ENCODE measurements around the gene UMODL1.

Gene UMODL1

GRCh38 chr21:42190486-42190863 is 119.4 kb downstream of the UMODL1 start:
- Histone ChIP-seq H3K27ac (ENCODE audit: low read length) (peak overlapping the region; percentile 20; the same call in 1 of the 2 replicates), H3K9ac (ENCODE audit: low read depth, low read length) (no peak overlapping the region), H3K4me2 (ENCODE audit: insufficient read depth, low read length) (no peak overlapping the region)

DNA sequence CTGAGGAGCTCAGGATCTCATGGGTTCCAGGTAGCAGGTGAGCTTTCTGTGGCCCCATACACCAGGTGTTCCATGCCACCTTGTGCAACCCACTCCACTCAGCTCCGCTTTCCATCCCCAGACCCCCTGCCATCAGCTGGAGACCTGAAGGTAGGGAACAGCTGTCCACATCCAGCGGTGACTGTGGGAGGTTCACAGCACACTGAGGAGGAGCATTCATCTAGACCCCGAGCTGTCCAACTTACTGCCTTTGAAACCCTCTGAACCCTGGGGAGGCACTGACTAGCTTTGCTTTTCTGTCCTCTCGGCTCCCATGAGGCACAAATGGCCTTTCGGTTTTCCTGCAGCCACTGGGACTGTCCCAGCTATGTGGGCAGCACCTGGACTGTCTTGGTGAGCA is 119.9 kb downstream of the UMODL1 start:
- TF ChIP-seq, protein P1, sequence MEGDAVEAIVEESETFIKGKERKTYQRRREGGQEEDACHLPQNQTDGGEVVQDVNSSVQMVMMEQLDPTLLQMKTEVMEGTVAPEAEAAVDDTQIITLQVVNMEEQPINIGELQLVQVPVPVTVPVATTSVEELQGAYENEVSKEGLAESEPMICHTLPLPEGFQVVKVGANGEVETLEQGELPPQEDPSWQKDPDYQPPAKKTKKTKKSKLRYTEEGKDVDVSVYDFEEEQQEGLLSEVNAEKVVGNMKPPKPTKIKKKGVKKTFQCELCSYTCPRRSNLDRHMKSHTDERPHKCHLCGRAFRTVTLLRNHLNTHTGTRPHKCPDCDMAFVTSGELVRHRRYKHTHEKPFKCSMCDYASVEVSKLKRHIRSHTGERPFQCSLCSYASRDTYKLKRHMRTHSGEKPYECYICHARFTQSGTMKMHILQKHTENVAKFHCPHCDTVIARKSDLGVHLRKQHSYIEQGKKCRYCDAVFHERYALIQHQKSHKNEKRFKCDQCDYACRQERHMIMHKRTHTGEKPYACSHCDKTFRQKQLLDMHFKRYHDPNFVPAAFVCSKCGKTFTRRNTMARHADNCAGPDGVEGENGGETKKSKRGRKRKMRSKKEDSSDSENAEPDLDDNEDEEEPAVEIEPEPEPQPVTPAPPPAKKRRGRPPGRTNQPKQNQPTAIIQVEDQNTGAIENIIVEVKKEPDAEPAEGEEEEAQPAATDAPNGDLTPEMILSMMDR (IDR thresholded peaks at IDR 0.05; ENCODE audit: borderline replicate concordance, extremely low read depth, low read length, poor library complexity, severe bottlenecking), result no peak
- no peak for TF ChIP-seq EZH2 (IDR thresholded peaks at IDR 0.05; ENCODE audit: borderline replicate concordance, low read depth, low read length, severe bottlenecking)
- Histone ChIP-seq H3K4me2 (ENCODE audit: insufficient read depth, low read length) (no peak overlapping the region), H3K27me3 (ENCODE audit: insufficient read depth, low read length, poor library complexity) (no peaks in the 10 kb centered on the region), H3K4me1 (ENCODE audit: insufficient read depth, low read length) (peaks cover 76% of the 10 kb centered on the region), H2AFZ (ENCODE audit: low read depth, low read length) (no peak overlapping the region), H3K9ac (ENCODE audit: low read depth, low read length) (no peak overlapping the region), H3K4me3 (ENCODE audit: low read depth in 1 of 2, low read length in 2 of 2) (no peak overlapping the region), H3K36me3 (ENCODE audit: insufficient read depth, low read length) (no peaks in the 10 kb centered on the region), H3K9me3 (ENCODE audit: insufficient read depth, low read length, severe bottlenecking) (no peaks in the 10 kb centered on the region), H3K79me2 (ENCODE audit: insufficient read depth, low read length) (no peaks in the 10 kb centered on the region), H4K20me1 (ENCODE audit: insufficient read depth, low read length) (no peaks in the 10 kb centered on the region), H3K27ac (ENCODE audit: low read length) (peak overlapping the region; percentile 30; the same call in 1 of the 2 replicates)
- DNase-seq, result no peak
- ATAC-seq (ENCODE audit: insufficient read depth, low read depth), result no peak

More at GRCh38 chr21:42190486-42190863, 119.4 kb downstream of the UMODL1 start:
- Histone ChIP-seq H3K36me3 (ENCODE audit: insufficient read depth, low read length) (no peaks in the 10 kb centered on the region), H2AFZ (ENCODE audit: low read depth, low read length) (no peak overlapping the region), H3K27me3 (ENCODE audit: insufficient read depth, low read length, poor library complexity) (no peaks in the 10 kb centered on the region), H3K4me1 (ENCODE audit: insufficient read depth, low read length) (peaks cover 74% of the 10 kb centered on the region), H3K4me3 (ENCODE audit: low read depth in 1 of 2, low read length in 2 of 2) (no peak overlapping the region), H4K20me1 (ENCODE audit: insufficient read depth, low read length) (no peaks in the 10 kb centered on the region), H3K79me2 (ENCODE audit: insufficient read depth, low read length) (no peaks in the 10 kb centered on the region), H3K9me3 (ENCODE audit: insufficient read depth, low read length, severe bottlenecking) (no peaks in the 10 kb centered on the region)
- TF ChIP-seq, protein P1 (IDR thresholded peaks at IDR 0.05; ENCODE audit: borderline replicate concordance, extremely low read depth, low read length, poor library complexity, severe bottlenecking), result no peak
- TF ChIP-seq EZH2 (IDR thresholded peaks at IDR 0.05; ENCODE audit: borderline replicate concordance, low read depth, low read length, severe bottlenecking), result no peak
- ATAC-seq (ENCODE audit: insufficient read depth, low read depth) (no peak), DNase-seq (no peak)

DNA sequence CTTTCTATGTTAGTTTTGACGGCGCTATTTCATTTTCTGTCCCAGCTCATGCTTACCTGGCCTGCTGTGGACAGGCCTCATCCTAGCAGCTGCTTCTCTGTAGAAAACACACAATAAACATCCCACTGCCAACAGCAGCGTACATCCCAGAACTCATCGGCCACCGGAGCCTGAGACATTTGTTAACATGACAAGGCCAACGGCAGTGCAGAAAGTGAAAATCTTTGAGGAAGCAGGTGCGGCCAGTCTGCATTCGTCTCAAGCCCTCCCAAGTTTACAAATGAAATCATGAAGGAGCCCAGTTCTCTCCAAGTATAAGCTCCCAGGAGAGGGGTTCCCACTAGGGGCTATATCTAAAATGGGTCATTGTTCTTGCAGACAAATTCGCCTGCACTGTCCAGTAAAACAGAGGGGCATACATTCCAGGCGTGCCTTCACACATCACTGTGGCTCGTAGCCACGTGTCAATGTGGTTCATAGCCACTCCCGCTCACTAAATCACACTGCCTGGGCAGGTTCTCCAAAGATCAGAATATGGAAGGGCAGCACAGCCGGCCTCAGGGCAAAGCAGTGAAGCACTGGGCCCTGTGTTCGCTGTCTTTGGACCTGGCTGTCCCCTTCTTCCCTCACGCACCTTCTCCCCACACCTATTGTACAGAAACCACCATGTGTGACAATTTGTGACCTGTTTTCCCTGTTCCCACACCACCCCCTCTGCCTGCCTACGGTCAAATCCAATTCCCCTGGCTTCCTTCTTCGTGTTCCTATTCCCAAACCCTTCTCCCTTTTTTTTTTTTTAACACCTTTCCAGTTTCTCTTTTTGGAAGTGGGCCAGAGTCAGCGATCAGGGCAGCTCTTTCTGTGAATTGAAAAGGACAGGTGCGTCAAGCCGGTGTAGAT is 120.8 kb downstream of the UMODL1 start:
- no peak for ATAC-seq (ENCODE audit: insufficient read depth, low read depth)
- TF ChIP-seq EZH2 (IDR thresholded peaks at IDR 0.05; ENCODE audit: borderline replicate concordance, low read depth, low read length, severe bottlenecking), result no peak
- TF ChIP-seq, protein P1 (IDR thresholded peaks at IDR 0.05; ENCODE audit: borderline replicate concordance, extremely low read depth, low read length, poor library complexity, severe bottlenecking), result no peak
- Histone ChIP-seq H3K4me1 (ENCODE audit: insufficient read depth, low read length) (peaks cover 67% of the 10 kb centered on the region), H3K27me3 (ENCODE audit: insufficient read depth, low read length, poor library complexity) (no peaks in the 10 kb centered on the region), H3K27ac (ENCODE audit: low read length) (0 out of 2 replicates have a peak overlapping the region, but pooled peaks have one; percentile 11), H3K4me2 (ENCODE audit: insufficient read depth, low read length) (no peak overlapping the region), H2AFZ (ENCODE audit: low read depth, low read length) (no peak overlapping the region), H3K9ac (ENCODE audit: low read depth, low read length) (no peak overlapping the region), H3K36me3 (ENCODE audit: insufficient read depth, low read length) (no peaks in the 10 kb centered on the region), H3K79me2 (ENCODE audit: insufficient read depth, low read length) (no peaks in the 10 kb centered on the region), H3K4me3 (ENCODE audit: low read depth in 1 of 2, low read length in 2 of 2) (no peak overlapping the region), H3K9me3 (ENCODE audit: insufficient read depth, low read length, severe bottlenecking) (no peaks in the 10 kb centered on the region), H4K20me1 (ENCODE audit: insufficient read depth, low read length) (no peaks in the 10 kb centered on the region)
- no peak for DNase-seq
